ENCODE results near the gene HCAR2. TPM values are rescaled to one million over a fixed set of nuclear protein-coding genes. Genes with fewer than 3 reads are reported as not detected.

HCAR2 gene
- total RNA-seq = not detected

DNA sequence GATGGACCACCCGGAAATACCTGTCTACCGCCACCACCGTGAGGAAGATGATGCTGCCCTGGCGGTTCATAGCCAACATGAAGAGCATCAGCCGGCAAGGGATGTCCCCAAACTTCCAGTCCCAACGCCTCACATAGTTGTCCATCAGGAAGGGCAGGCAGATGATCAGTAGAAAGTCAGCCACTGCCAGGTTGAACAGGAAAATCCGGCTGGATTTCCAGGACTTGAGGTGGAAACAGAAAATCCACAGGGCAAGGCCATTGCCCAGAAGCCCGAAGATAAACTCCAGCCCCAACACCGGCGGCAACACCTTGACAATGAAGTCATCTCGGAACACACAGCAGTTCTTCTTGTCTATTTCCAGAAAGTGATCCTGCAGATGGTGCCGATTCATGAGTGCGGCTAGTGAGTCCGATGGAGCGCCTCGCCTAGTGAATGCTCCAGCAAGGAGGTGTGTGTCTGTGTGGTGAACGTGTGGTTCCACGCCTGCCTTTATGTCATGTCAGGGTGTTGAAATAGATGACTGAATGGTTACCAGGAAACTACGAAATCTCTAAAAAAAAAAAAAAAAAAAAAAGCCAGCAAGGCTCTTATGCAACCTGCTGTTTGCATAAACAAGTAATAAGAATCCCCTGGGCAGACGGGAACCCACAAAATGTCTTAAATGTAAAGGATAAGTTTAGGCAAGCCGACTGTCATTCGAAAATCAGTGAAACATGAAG is at the start of gene HCAR2:
TSS of gene HCAR2 (minus strand) at position 468 of the 722 bp plus-strand sequence. CDS start at position 394, 74 bp downstream.

DNA sequence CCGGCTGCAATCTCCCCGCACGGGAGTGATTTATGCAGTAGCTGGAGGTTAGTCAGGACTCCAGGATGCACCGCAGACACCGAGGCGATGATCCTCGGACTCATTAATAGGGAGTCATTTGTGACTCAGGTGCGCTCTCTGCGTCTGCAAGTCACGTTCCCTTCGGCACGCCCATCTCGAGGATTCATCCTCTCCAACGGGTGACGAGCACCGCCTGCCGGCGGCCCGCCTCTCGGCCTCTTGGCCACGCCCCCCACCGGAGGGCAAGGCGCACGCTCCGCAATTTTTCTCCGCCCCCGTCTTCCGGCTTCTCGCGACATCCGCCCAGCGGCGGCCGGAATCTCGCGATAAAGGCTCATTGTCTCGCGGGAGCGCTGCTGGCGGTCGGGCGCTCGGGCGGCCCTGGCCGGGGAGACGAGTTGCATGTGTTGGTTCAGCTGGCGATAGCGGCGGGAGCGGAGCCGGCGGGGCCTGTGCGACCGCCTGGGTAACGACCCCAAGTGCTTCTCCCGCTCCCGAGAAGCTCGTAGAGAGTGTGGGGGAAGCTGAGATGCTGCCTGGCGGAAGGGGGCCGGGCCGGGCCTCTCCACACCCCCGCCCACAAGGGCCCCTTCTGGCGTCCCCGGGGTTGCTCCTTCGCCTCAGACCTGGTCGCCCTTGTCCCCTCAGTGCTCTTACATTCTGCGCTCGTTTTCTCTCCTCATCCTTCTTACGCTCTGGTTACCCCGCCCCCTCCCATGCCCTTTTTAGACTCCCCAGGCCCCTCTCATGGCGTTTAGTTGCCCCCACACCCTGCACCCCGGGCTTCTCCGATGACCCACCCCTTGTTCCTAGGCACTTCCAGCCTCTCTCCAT is 49.5 kb upstream of the HCAR2 start, which contains the start of gene DENR:
TSS of gene DENR (plus strand) at position 361 of the 855 bp plus-strand sequence. CDS start 878 bp downstream, outside the sequence.

DNA sequence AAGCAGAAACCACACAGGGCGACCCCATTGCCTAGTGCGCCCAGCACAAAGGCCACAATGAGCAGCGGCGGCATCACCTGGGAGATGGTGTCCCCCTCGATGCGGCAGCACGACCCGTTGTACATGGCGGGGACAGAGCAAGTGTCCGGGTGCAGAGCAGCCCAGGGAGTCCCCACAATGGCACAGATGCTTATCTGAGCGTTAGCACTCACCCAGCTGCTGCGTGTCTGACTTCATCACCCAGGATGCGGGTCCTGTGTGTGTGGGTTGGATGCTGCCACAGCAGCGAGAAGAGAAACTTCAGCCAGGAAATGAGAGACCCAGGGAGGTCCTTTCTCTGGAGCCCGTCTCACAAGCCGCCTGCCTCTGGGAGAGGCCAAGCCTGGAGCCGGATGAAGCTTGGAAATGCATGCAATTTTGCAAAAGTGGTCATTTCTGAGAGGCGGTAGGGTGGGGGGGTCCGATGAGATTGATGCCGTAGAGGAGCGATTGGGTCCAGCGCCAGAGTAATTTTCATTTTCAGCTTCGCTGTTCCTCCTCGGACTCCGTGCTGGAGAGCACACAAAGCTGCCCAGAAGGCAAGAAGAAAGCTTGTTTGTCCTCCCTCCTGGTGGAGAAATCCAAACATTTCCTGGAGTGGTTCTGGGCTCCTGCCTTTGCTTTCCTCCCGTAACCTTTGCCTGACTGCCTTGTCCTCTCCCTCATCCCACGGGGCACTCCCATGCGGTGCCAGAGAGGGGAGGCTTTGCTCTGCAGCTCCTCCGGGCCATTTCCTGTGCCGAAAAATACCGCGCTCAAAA is 27.3 kb upstream of the HCAR2 start, which contains the start of gene HCAR1:
TSS of gene HCAR1 (minus strand) at position 630 of the 800 bp plus-strand sequence. CDS start at position 125, 505 bp downstream.

DNA sequence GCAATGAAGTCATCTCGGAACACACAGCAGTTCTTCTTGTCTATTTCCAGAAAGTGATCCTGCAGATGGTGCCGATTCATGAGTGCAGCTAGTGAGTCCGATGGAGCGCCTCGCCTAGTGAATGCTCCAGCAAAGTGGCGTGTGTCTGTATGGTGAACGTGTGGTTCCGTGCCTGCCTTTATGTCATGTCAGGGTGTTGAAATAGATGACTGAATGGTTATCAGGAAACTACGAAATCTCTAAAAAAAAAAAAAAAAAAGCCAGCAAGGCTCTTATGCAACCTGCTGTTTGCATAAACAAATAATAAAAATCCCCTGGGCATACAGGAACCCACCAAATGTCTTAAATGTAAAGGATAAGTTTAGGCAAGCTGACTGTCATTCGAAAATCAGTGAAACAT is 13.5 kb upstream of the HCAR2 start, which contains the start of gene HCAR3:
TSS of gene HCAR3 (minus strand) at position 154 of the 400 bp plus-strand sequence. CDS start at position 80, 74 bp downstream.

Other genes starting within 250 kb of the HCAR2 start
- 10 to 100 TPM; 39.5 to 39.8 TPM for gene ZCCHC8, start 202.4 kb downstream of the HCAR2 start, total RNA-seq
- gene RSRC2, start 176.4 kb downstream of the HCAR2 start, total RNA-seq = 10 to 100 TPM; 81.8 to 90.3 TPM
- gene KNTC1, start 176.1 kb downstream of the HCAR2 start, total RNA-seq = 10 to 100 TPM; 89.9 to 92.2 TPM
- not detected for gene HCAR3, start 13.5 kb upstream of the HCAR2 start, total RNA-seq
- gene HCAR1, start 27.5 kb upstream of the HCAR2 start, total RNA-seq = under 1 TPM; 0.46 to 0.58 TPM
- gene DENR, start 49.5 kb upstream of the HCAR2 start, total RNA-seq = 10 to 100 TPM; 49.0 to 50.9 TPM
- under 1 TPM; 0.51 to 0.78 TPM for gene CCDC62, start 71.2 kb upstream of the HCAR2 start, total RNA-seq
- 10 to 100 TPM; 34.2 to 36.0 TPM for gene HIP1R, start 132.1 kb upstream of the HCAR2 start, total RNA-seq
- gene VPS37B, start 192.8 kb upstream of the HCAR2 start, total RNA-seq = 10 to 100 TPM; 26.4 to 27.5 TPM